HG03280 (cell line): ENCODE results near the gene CRB1.
A peak's percentile ranks its signal among the peaks of the same experiment; 100 is the strongest.

Experiments used
- ATAC-seq: cut with Tn5 transposase; IDR thresholded peaks from one replicate; pipeline ENCODE4 v1.9.1; 2021; ENCODE audit warnings: mild to moderate bottlenecking, moderate library complexity; ENCODE audit not compliant: unreplicated experiment

The CRB1 gene

GRCh38 chr1:197342044-197342565, 74.1 kb downstream of the CRB1 start:
- ATAC-seq = no peak

- no peak for ATAC-seq
Observed at GRCh38 chr1:197342669-197343068, 74.6 kb downstream of the CRB1 start.

GRCh38 chr1:197343663-197344273, 75.7 kb downstream of the CRB1 start:
- ATAC-seq = no peak

- ATAC-seq = no peak
Observed at GRCh38 chr1:197351821-197352440, 83.9 kb downstream of the CRB1 start.

GRCh38 chr1:197355248-197355995, 87.4 kb downstream of the CRB1 start:
- no peak for ATAC-seq

- ATAC-seq = peak; percentile 61
Observed at GRCh38 chr1:197356723-197357533, 88.9 kb downstream of the CRB1 start.

GRCh38 chr1:197358959-197359358, 90.9 kb downstream of the CRB1 start:
- no peak for ATAC-seq

GRCh38 chr1:197360068-197360467, 92.0 kb downstream of the CRB1 start:
- no peak for ATAC-seq

- ATAC-seq = no peak
Observed at GRCh38 chr1:197362871-197363270, 94.8 kb downstream of the CRB1 start.

GRCh38 chr1:197363855-197364254, 95.8 kb downstream of the CRB1 start:
- no peak for ATAC-seq

GRCh38 chr1:197366996-197367395, 98.9 kb downstream of the CRB1 start:
- ATAC-seq = no peak

GRCh38 chr1:197367627-197368026, 99.6 kb downstream of the CRB1 start:
- no peak for ATAC-seq

GRCh38 chr1:197374428-197374827, 106.4 kb downstream of the CRB1 start:
- peak; percentile 60 for ATAC-seq

GRCh38 chr1:197384471-197384870, 116.4 kb downstream of the CRB1 start:
- ATAC-seq = no peak

GRCh38 chr1:197388801-197389200, 120.7 kb downstream of the CRB1 start:
- ATAC-seq = no peak

- ATAC-seq = no peak
Observed at GRCh38 chr1:197390856-197391255, 122.8 kb downstream of the CRB1 start.

- ATAC-seq = no peak
Observed at GRCh38 chr1:197391303-197392226, 123.5 kb downstream of the CRB1 start.

GRCh38 chr1:197392541-197392940, 124.5 kb downstream of the CRB1 start:
- ATAC-seq = no peak

GRCh38 chr1:197393105-197393504, 125.1 kb downstream of the CRB1 start:
- no peak for ATAC-seq

- no peak for ATAC-seq
Observed at GRCh38 chr1:197393772-197394171, 125.7 kb downstream of the CRB1 start.
